GF-D8 (cell line): ENCODE measurements around the gene WWTR1.
A peak's percentile ranks its signal among the peaks of the same experiment; 100 is the strongest.

Experiments used
- DNase-seq: peaks from one replicate; lab custom pipeline; 2025; lab: John Stamatoyannopoulos, UW

Gene WWTR1

DNA sequence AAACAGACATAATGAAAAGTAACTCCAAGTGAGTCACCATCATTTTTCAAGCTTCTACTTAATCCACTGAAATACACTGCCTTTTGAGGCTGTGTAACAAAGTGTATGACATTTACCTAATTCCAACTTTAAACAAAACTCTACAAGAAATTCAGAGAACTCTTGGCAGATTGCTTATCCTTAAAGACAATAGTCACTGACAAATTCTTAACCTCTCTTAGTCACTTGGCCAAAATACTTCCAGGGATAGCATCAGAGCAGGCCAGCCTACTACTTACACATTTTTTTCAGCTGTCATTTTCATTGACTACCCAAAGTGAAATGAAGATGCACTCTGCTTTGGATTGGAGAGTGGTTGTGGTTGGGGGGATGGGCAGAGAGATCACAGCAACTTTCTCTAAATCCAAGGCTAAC is 3.6 kb downstream of the WWTR1 start:
- no peak for DNase-seq

DNA sequence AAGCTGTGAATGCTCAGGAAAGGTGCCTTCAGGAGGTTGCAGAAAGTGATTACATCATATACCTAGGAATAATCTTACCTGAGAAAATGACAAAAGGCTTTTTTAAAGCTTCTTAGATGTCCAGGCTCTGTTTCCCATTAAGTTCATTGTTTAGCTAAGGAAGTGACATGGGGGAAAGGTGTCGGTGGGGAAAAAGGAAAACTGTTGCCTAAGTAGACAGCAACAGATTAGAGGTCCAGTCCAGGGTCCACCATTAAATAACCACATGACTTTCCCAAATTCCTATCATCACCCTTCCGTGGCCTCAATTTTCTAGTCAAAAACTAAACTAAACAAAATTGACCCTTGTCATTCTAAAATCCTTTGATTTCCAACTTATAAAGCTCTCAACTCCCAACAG is 4.3 kb downstream of the WWTR1 start:
- no peak for DNase-seq

DNA sequence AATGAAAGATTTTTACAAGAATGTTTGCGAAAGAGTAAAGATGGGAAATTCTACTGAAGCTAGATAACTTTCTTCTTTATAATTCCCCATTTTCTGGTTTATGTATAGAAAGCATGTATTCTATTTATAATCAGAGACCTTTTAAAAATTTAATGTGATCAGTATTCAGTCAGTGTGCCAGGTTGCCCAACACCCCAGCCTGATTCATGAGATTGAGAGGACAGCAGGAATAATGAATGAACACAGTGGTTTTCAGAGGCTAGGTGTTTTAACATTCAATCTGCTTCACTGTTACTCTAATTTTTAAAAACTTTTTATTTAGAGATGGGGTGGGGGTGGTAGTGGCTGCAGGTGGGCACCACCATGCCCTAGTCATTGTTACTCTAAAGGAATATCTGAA is 4.7 kb downstream of the WWTR1 start:
- DNase-seq = no peak

DNA sequence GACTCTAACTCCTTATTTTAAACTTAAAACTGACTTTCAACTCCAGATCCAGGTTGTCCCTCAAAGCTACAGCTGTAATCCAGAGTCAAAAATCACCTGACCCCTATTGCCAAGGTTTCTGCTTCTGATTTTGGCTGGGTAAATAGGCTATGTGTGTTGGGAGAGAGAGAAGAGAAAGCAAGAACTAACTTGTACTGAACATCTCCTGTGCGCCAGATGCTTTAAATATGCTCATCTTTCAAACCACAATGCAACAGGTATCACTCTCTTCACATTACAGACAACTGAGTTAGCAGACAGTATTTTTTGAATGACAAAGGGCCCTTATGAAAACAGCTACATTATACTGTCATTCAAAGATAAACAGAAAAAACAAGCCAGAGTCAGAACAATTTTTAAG is 7.0 kb downstream of the WWTR1 start:
- DNase-seq = no peak

DNA sequence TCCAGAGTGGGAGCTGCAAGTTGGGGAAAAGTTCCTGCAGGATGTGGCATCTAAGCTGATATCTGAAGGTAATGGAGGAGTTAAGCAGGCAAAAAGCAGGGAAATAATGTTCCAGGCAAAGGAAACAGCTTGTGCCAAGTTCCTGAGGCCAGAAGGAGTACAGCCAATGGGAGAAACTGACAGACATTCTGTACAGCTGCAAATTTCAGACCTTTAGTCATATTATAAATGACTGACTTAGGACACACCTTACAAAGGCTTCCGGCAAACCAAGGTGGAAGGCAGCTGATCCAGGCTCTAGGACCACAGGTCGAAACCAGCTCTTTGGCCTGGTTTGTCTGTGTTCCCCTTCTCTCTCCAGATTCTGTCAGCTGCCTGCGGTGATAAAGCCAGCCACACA is 9.3 kb downstream of the WWTR1 start:
- no peak for DNase-seq

DNA sequence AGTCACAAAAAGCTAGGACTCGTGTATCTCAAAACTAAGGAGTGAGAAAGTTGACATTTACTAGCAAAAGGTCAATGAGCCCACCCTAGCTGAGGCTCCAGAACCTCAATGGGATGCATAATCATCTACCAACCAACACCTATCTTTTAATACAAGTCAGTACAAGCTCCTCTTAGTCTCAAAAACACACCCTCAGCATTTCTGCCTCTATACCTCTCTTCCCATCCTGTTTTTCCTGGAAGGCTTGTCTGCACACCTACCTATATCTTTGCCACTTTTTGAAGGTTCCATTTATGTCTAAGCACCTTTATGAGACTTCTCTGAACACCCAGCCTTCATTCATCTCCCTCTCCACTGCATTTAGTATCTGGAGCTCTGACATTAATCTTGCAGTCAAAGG is 10.0 kb downstream of the WWTR1 start:
- no peak for DNase-seq

DNA sequence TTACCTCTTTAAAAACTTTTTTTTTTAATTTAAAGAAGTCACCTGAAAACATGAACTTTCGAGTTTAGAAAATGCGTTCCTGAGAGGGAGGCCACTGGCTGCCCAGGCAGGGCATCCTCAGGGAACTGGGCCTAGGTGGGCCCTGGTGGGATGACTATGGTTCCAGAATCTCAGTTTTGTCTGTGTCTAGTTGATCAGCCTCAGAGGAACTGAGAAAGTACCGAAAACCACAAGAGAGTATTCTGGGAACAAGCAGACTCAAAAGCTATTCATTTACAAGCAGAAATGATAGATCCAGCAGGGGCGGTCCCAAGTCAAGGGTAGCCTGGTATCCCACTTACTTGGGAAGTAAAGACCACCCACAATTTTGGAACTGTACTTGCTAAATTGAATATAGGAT is 10.5 kb downstream of the WWTR1 start:
- DNase-seq = no peak

DNA sequence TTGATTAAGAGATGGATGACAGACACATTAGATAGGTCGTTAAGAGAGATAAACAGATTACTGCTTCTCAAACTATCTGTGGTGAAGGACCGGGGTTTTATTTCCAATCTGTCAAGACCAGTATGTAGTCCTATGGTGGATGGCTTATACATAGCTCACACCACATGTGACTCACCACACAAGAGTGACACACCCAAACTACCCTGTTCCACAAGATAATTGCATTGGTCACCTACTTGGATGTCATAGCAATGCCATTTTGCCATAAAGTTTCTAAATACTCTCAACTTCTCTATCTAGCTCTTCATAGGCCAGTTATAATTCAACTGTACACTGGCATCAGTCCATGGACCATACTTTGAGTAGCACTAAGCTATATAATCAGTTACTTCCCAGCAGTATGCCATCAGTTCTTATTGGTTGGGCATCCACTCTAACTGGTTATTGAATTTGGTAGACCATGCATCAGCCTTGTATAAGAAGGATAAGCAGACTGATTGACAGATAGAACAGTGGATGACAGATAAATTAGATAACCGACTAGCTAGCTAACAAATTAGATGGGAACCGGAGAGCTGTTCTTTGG is 11.6 kb downstream of the WWTR1 start:
- DNase-seq = no peak

DNA sequence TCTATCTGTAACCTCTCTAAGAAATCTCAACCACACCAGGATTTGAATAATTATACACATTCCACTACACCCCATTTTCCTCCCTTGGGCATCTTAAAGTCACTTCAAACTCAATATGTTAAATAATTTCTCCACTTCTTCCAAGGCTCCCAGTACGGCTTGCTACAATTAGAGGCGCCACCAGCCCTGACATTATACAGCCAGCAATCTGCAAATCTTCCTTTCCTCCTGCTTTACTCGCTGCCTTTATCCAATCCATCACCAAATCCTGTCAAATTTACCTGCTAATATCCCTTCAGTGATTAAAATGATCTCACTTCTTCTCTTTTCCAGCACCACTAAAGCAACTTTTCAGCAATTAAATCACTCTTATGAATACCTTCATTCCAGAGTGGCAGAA is 13.9 kb downstream of the WWTR1 start:
- no peak for DNase-seq

DNA sequence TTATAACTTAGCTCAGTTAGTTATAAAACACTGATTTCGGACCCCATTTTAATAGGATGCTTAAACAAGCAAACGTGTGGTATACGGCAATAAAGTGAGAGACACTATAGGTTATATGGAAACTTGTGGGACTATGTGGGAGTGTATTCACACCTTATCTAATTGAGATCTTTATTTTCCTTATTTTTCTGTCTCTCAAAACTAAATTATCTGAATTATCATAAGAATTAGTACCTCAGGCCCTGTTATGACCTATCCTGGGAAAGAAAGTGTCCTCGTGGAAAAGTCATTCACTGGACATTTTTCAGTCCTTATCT is 14.4 kb downstream of the WWTR1 start:
- DNase-seq = no peak

DNA sequence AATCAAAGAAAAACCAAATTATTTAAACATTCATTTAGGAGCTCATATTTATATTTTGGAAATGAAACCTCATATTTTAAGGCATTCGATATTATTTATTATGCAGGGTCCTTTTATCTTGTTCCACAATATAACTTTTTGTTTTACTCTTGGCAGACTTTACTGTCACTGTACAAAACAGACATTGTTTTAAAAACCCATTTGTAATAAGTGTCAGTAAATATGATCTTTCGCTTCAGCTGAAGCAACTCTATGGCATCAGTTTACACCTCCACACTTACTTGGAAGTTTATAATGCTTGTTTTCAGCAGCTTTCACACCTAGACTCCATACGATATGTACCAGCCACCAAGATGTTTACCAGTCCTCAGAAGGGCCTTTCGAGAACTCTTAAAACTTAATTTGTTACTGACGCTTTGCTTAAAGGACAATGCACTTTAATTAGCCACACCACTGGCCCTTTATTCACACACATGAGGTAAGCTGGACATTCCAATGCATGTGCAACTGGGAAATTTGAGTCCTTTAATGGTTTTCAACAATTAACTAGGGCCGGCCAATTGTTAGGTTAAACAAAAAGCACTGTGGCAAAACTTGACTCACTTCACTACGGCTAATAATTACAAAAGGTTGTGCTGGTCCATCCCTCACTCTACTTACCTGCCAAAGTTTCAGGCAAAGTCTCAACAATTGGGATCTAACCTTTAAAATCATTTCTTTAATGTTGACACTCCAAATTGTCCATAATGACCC is 16.7 kb downstream of the WWTR1 start:
- DNase-seq = no peak

DNA sequence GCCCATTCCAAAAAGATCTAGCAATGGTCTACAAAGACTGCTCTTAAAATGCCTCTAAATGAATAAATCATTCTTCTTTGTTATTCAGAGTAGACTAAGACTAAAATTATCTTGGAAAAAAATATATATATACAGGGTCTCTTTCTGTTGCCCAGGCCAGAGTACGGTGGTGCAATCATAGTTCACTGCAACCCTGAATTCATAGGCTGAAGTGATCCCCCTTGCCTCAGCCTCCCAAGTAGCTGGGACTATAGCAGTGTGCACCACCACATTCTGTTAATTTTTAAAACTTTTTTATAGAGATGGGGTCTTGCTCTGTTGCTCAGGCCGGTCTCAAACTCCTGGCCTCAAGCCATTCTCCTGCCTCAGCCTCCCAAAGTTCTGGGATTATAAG is 18.7 kb downstream of the WWTR1 start:
- DNase-seq = no peak

DNA sequence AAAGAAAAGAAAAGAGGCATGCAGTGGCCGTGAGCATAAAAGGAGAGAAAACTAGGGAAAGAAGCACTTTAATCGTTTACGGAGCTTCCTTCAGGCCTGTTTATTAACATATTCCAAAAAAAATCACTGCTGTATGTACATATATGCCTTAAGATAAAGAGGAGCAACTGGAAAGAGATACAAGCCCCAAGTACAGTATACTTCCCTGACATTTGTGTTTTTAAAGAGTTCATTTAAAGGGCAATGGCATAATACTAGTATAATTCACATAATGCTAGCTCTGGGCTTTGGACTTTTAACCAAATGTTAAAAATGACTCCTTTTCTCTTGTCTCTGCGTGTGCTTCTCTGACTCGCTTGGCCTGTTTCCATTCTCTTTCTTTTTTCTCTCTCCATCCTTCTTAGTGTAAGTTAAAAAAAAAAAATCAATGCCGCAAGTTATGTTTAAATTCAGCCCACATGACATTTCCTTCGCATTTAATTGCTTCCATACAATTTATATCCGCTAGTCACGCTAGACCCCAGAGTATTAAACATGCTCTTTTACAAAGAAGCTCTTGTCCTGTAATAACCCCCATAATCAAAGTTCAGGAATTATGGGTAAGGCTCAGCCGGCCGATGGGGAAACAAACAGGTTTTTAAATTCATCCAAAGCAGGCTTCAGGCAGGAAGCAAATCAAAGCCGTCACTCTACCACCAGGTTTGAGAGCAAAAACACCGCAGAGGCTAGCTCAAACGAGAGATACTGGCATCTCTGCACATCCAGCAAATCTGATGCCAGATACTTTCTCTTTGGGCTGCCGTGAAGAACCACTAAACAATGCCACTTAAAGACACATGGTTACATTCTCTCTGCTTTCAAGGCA is 19.4 kb downstream of the WWTR1 start:
- DNase-seq = no peak

DNA sequence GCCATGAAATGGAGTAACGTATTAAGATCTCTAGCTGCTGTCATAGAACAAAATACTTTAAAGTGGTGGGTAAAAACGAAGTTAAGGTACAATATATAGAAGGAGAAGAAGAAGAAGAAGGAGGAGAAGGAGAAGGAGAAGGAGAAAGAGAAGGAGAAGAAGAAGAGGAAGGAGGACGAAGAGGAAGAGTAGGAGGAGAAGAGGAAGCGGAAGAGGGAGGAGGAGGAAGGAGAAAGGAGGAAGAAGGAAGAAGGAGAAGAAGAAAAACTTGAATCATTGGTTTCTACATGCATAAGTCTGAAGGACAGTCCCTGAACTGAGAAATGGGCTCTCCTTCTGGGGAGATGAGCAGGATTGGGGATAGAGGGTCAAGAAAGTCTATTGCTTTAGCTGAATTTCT is 22.4 kb downstream of the WWTR1 start:
- no peak for DNase-seq

DNA sequence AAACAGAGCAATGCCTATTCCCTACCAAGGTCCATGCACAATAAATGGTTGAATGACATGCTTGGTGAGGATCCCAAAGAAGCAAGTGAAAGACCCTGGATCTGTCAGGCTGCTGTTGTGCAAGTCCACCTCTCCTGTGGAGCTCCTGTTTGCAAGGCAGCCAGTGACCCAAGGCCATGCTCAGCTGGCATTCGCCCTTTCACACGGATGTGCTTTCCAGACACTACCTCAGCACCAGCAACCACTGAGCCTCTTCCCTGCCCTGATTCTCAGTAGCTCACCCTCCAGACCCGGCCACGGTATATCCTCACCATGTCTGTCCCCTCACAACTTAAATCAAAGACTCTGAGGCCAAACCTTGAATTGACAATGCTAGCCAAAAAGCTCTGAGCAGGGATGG is 23.3 kb downstream of the WWTR1 start:
- DNase-seq = no peak

DNA sequence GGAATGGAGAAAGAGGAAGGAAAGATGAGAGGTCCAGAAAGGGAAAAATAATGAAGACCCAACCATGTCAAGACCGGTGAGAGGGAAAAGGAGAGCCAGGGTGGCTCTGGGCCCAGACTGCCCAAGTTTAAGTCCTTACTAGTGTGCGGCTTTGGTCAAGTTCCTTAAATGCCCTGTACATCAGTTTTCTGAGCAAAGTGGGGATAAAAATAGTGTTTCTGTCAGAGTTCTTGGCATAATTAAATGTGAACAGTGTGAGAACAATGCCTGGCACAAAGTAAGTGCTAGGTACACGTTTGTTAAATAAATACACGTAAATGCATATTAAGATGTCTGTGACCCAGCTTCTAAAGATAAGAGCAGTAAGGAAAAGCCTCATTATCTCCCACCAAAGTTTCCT is 23.8 kb downstream of the WWTR1 start:
- no peak for DNase-seq

DNA sequence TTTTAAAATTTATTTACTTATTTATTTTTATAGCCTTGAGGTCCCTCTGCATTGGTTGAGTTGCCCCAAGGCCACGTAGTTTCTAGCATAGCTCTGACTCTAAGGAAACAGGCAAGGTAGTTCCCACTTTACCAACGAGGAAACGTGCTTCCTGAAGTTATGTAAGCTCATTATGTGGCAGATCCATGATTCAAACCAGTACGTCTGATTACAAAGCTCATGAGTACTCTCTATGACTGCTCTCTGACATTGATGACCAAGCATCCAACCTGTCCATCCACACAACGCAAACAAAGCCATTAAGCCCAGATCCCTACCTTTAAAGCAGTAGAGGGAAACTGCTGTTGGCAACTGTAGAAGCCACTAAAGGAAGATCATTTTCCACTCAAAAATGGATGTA is 25.6 kb downstream of the WWTR1 start:
- no peak for DNase-seq

DNA sequence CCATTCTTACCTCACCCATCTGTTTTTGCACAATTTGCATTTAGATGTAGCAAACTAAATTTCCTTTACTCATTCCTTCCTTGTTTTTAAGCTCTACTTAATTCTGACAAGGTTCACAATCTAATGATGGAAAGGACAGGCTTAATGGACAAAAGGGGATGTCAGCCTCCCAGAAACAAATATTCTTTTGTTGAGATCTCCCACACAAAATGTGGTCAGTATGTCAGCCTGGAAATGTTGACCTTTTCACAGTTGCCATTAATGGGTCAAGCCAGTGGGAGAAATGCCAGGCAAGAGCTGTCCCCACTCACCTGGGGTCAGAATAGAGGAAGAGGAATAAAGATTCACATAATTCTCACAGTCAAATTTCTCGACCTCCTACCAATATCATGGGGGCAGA is 27.0 kb downstream of the WWTR1 start:
- DNase-seq = no peak

DNA sequence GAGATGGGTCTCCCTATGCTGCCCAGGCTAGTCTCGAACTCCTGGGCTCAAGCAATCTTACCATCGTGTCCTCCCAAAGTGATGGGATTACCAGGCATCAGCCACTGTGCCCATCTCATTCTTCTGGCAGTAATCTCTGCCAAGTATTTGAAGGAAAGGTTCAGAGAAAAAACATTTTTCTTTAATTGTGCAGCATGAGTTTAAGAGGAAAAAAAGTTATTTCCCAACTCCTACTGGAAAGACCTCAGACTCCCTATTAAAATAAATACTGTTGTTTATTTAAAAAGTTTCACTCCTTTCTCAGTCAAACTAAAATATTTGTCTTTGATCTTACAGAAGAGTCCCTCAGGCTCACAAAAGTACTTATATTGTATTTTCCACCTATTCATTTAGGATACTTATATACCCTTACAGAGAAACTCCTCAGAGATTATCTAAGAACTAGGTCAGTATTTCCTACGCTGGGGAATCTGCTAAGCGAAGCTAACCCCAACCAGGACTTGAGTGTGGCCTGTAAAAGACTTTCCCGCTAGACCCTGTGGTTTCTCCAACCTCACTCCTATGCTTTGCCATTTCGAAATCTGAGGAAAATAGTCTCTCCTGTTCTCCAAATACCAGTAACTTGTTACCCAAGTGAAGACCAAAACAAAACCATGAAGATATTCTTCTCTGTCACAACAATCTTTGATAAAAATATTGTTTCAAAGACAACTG is 28.7 kb downstream of the WWTR1 start:
- no peak for DNase-seq

DNA sequence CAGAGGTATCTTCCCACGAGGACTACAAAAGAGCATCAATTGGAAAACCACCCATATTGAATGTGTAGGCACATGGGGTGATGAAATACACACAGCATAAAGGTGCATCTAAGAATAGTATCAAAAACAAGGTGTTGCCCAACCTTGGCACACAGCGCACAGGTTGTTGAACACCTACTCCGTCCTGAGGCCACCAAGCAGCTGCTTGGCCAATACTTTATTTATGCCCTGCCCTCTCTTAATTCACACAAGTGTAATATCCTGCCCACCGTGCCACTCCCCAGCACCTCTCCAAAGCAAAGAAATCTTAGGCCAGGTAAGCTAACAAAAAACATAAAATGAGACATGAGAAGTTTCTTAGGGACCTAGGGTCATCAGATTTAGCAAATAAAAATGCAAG is 31.2 kb downstream of the WWTR1 start:
- DNase-seq = no peak

DNA sequence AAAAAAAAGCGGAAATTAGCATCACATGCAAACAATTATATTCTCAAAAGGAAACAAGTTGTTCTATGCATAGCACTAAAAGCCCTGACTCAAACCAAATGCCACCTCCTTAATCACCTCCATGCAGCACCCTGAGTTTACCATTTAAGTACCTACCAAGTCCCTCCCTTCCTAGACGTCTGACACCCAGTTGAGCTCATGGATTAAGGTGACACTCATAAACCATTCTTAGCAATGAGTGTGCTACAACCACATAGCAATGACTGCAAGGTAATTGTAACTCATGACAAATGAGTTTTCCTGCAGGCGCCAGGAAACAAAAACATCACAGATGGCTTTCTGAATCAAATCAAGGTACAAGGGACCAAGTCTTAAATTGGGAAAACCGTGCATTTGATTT is 32.0 kb downstream of the WWTR1 start:
- DNase-seq = no peak

DNA sequence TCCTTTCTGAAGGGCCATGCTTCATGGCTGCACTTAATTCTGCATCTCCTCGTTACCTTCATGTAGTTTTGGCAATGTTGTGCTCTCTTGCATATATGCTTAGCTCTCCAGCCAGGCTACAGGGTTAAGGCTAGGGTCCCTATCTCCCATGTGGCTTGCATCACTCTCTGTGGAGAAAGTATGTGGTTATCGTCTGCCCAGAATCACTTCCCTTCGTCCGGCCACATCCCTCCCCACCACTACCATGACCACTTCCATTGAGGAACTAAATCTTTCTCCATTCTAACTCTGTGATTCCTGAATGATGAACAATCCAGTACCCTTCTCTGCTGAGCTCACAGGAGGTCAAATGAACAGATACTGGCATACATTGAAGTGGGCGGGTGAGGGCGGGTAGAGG is 34.0 kb downstream of the WWTR1 start:
- DNase-seq = peak; percentile 9
